Tibial nerve (tissue), 4 donors: Measurements from ENCODE around the gene PPM1H. TPM values are rescaled to one million over a fixed set of nuclear protein-coding genes. Genes with fewer than 3 reads are reported as not detected.

Experiments used
- DNase-seq, 2 donors: peaks; one replicate each; pipeline ENCODE4 v3.0.0-alpha.2; 2019; ENCODE audit warnings: low spot score in 2 of 2
- H3K27ac ChIP-seq, 4 donors: fragments of 200-600 bp; sonication (generic) in 3 of 4; one replicate each; pipeline ENCODE4 v1.5.1; 2017 to 2019; ENCODE audit warnings: mild to moderate bottlenecking in 1 of 4
- H3K27me3 ChIP-seq, 2 donors: fragments of 200-600 bp; sonication (generic) in 1 of 2; one replicate each; pipeline versions ENCODE4 v1.5.1 to v1.6.0; 2017 to 2019
- H3K36me3 ChIP-seq, 3 donors: fragments of 200-600 bp; sonication (generic); one replicate each; pipeline ENCODE4 v1.5.1; 2018 to 2019
- H3K4me1 ChIP-seq, 4 donors: fragments of 200-600 bp; sonication (generic) in 3 of 4; one replicate each; pipeline ENCODE4 v1.5.1; 2017 to 2019
- H3K4me3 ChIP-seq, 4 donors: fragments of 200-600 bp; sonication (generic) in 3 of 4; one replicate each; pipeline ENCODE4 v1.5.1; 2017 to 2019; ENCODE audit warnings: mild to moderate bottlenecking in 1 of 4, moderate library complexity in 1 of 4
- H3K9me3 ChIP-seq, 4 donors: fragments of 200-600 bp; sonication (generic) in 3 of 4; one replicate each; pipeline ENCODE4 v1.5.1; 2017 to 2019
- EP300 ChIP-seq, 2 donors: sonication (generic); formaldehyde crosslinking; IDR thresholded peaks; one replicate each; pipeline ENCODE4 v1.6.1; 2017; ENCODE audit warnings: antibody characterized with exemption in 2 of 2, mild to moderate bottlenecking in 1 of 2
- POLR2A ChIP-seq, 2 donors: fragments of 450-650 bp; IDR thresholded peaks; one replicate each; pipeline ENCODE4 v1.6.1; 2017; ENCODE audit warnings: antibody characterized with exemption in 2 of 2, mild to moderate bottlenecking in 2 of 2, moderate library complexity in 2 of 2
- WGBS, 2 donors: methylation state at CpG; one replicate each; pipeline ENCODE4 v1.1.5; 2018; 5-methylcytosine and 5-hydroxymethylcytosine counted together
- total RNA-seq, 4 donors: library from RNA; depleted of rRNA; stranded (reverse); fragments of >200 nt; gene quantifications; one replicate each; pipeline ENCODE4 v1.1.0, GENCODE V29; 2016
- TF ChIP-seq, protein P1 (sequence below), 5 experiments: fragments of 200-600 bp in 3 of 5; fragments of 450-650 bp in 2 of 5; sonication (generic) in 3 of 5; IDR thresholded peaks; one replicate each; pipeline ENCODE4 v1.5.1; 2016 to 2019; ENCODE audit warnings: antibody characterized with exemption in 5 of 5, mild to moderate bottlenecking in 3 of 5, moderate library complexity in 2 of 5

Gene PPM1H
- total RNA-seq, 4 donors from 2014 or later, result 0.78 to 2.6 (median 1.3) TPM

GRCh38 chr12:62779488-62779887 is 155.5 kb downstream of the PPM1H start:
- TF ChIP-seq, protein P1, sequence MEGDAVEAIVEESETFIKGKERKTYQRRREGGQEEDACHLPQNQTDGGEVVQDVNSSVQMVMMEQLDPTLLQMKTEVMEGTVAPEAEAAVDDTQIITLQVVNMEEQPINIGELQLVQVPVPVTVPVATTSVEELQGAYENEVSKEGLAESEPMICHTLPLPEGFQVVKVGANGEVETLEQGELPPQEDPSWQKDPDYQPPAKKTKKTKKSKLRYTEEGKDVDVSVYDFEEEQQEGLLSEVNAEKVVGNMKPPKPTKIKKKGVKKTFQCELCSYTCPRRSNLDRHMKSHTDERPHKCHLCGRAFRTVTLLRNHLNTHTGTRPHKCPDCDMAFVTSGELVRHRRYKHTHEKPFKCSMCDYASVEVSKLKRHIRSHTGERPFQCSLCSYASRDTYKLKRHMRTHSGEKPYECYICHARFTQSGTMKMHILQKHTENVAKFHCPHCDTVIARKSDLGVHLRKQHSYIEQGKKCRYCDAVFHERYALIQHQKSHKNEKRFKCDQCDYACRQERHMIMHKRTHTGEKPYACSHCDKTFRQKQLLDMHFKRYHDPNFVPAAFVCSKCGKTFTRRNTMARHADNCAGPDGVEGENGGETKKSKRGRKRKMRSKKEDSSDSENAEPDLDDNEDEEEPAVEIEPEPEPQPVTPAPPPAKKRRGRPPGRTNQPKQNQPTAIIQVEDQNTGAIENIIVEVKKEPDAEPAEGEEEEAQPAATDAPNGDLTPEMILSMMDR (IDR thresholded peaks at IDR 0.05), result no peak
- TF ChIP-seq EP300 (IDR thresholded peaks at IDR 0.05), result no peak
- TF ChIP-seq POLR2A (IDR thresholded peaks at IDR 0.05), result no peak
- Histone ChIP-seq H3K9me3 (no peaks in the 10 kb centered on the region), H3K27ac (no peak overlapping the region), H3K4me1 (no peaks in the 10 kb centered on the region), H3K27me3 (no peaks in the 10 kb centered on the region), H3K36me3 (no peaks in the 10 kb centered on the region), H3K4me3 (no peak overlapping the region)
- no peak for DNase-seq

- no peak for DNase-seq
- Histone ChIP-seq H3K27me3 (no peaks in the 10 kb centered on the region), H3K9me3 (no peaks in the 10 kb centered on the region), H3K36me3 (no peaks in the 10 kb centered on the region), H3K4me1 (no peaks in the 10 kb centered on the region), H3K4me3 (no peak overlapping the region), H3K27ac (no peak overlapping the region)
- 67 to 71% methylated on average over 3 of the region's 3 CpGs for WGBS, 2 donors
- TF ChIP-seq POLR2A (IDR thresholded peaks at IDR 0.05) (no peak), EP300 (IDR thresholded peaks at IDR 0.05) (no peak)
- TF ChIP-seq, protein P1 (IDR thresholded peaks at IDR 0.05), result no peak
Measured at GRCh38 chr12:62778187-62778586, 156.8 kb downstream of the PPM1H start.

DNA sequence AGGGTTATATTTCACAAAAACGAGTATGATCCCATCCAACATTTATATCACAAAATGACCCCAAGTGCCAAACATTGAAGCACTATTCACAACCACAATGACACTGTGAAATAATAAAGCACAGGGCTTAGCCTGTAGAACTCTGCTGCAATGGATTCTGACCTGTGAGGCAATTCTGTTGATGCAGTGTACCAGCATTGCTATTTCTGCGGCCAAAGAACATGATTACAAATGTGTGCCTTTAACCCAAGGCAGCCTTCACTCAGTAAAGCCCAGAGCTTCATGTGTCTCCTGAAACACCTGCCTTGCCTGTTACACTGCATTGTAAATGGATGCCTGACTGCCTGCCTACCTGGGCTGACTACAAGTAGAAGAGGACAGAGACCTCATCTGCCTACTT is 158.0 kb downstream of the PPM1H start:
- Histone ChIP-seq H3K27ac (no peak overlapping the region), H3K4me3 (no peak overlapping the region), H3K36me3 (no peaks in the 10 kb centered on the region), H3K27me3 (no peaks in the 10 kb centered on the region), H3K4me1 (no peaks in the 10 kb centered on the region), H3K9me3 (no peaks in the 10 kb centered on the region)
- TF ChIP-seq, protein P1 (IDR thresholded peaks at IDR 0.05), result no peak
- TF ChIP-seq POLR2A (IDR thresholded peaks at IDR 0.05) (no peak), EP300 (IDR thresholded peaks at IDR 0.05) (no peak)
- WGBS, 2 donors, result 83 to 84% methylated on average over 2 of the region's 2 CpGs
- DNase-seq, result no peak

DNA sequence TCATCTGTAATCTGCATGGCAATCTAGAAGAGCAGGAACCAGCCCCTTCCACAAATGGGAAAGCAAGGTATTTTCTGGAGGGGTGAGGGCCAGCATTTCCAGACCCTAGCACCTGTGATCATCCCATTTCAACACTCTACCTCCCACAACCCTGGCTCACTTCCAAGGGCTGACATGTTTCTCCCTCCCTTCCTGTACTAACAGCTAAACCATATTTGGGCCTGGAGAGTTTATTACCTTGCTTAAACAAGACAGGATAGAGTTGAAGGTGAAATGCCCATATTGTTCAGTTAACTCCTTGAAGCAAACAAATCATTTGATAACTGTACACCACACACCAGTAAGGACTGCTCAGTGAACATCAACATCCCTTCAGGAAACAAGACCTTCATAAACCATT is 158.4 kb downstream of the PPM1H start:
- H3K36me3 ChIP-seq, result no peaks in the 10 kb centered on the region
- no peak for DNase-seq
- H3K27me3 ChIP-seq, result no peaks in the 10 kb centered on the region
- no peak overlapping the region for H3K27ac ChIP-seq
- H3K4me1 ChIP-seq, result no peaks in the 10 kb centered on the region
- no peak overlapping the region for H3K4me3 ChIP-seq
- TF ChIP-seq EP300 (IDR thresholded peaks at IDR 0.05), result no peak
- no peak for TF ChIP-seq POLR2A (IDR thresholded peaks at IDR 0.05)
- TF ChIP-seq, protein P1 (IDR thresholded peaks at IDR 0.05), result no peak
- no peaks in the 10 kb centered on the region for H3K9me3 ChIP-seq

- no peaks in the 10 kb centered on the region for H3K4me1 ChIP-seq
- H3K4me3 ChIP-seq, result no peak overlapping the region
- 87 to 94% methylated on average over 8 of the region's 8 CpGs for WGBS, 2 donors
- no peaks in the 10 kb centered on the region for H3K27me3 ChIP-seq
- no peak for DNase-seq
- H3K27ac ChIP-seq, result no peak overlapping the region
- H3K9me3 ChIP-seq, result no peaks in the 10 kb centered on the region
- no peaks in the 10 kb centered on the region for H3K36me3 ChIP-seq
- no peak for TF ChIP-seq POLR2A (IDR thresholded peaks at IDR 0.05)
- no peak for TF ChIP-seq EP300 (IDR thresholded peaks at IDR 0.05)
- TF ChIP-seq, protein P1 (IDR thresholded peaks at IDR 0.05), result no peak
Measured at GRCh38 chr12:62774794-62775193, 160.2 kb downstream of the PPM1H start.
